GM21367 (cell line): Measurements from ENCODE around the gene NMT1.

Experiments used
- ATAC-seq: cut with Tn5 transposase; IDR thresholded peaks from one replicate; pipeline ENCODE4 v1.9.1; 2021; ENCODE audit not compliant: unreplicated experiment

The NMT1 gene

DNA sequence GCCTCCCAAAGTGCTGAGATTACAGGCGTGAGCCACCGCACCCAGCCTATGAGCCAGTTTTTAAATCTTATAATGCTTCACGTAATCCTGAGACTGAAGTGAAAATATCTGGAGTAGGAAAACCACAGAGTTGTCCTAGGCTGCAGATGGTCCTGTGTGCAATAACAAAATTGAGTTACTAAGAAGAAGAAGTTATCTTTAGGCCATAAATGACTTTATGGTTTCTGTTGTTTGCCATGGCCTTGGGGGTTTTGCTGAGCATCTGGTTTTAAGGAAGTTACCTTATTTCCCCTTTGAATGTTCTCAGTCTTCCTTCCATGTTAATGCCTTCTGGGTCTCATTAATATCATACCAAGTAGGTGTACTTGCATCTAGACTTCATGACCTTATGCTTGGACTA lies 16.5 kb downstream of the NMT1 start:
- no peak for ATAC-seq

DNA sequence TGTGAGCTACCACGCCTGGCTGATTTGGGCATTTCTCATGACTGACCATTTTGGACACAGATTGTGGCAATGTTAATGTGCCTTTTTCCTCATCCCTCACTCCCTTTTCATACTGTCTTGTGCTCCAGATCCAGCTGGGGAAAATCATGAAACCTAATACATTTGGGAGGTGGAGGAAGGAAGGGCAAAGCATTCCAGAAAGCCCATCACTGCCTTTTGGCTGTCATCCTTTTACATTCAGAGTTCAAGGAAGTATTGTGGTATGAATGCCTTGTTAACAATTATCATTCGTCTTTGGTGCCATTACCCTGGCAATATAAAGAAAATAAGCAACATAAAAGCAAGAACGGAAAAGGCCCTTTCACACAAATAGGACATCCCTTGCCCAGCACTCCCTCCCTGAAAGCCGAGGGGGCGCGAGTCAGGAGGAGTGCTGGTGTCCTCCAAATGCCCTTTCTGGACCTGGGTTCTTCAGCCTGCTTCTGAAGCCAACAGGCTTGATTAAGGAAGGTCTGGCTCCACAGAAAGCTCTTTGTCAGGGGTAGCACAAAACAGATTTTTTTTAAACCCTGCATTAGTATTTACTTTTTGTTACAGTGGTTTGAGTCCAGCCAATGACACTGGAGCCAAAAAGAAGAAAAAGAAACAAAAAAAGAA lies 20.1 kb downstream of the NMT1 start:
- no peak for ATAC-seq

DNA sequence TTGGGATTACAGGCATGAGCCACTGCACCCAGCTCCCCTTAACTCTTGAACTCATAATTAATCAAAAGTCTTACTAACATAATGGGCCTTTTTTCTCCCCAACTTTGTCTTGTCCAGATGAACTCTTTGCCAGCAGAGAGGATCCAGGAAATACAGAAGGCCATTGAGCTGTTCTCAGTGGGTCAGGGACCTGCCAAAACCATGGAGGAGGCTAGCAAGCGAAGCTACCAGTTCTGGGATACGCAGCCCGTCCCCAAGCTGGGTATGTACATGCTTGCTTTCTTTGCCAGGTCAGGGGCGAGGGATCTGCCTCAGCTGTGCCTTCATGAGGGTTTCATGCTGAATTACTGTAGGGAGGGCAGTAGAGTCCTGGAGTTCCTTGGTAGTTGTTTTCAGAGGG lies 25.3 kb downstream of the NMT1 start:
- ATAC-seq = no peak

DNA sequence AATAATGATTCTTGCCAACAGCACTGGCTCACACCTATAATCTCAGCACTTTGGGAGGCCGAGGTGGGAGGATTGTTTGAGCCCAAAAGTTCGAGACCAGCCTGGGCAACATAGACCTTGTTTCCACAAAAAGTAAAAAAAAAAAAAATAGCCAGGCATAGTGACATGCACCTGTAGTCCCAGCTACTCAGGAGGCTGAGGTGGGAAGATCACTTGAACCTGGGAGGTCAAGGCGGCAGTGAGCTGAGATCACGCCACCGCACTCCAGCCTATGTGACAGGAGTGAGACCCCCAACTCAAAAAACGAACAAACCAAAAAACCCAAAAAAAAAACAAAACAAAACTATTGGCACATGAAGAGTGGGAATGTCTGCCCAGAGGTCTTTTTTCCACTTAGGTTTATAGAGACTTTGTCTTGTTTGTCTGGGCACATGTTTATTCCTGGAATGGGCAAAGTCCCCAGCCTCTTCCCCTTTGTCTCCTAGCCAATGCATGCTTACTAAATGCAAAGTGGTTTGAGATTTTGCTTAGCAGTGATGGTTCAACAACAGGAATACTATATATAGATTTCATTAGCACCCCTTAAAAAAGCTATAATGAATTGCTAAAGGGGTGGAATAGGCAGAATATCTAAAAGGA lies 25.9 kb downstream of the NMT1 start:
- no peak for ATAC-seq

DNA sequence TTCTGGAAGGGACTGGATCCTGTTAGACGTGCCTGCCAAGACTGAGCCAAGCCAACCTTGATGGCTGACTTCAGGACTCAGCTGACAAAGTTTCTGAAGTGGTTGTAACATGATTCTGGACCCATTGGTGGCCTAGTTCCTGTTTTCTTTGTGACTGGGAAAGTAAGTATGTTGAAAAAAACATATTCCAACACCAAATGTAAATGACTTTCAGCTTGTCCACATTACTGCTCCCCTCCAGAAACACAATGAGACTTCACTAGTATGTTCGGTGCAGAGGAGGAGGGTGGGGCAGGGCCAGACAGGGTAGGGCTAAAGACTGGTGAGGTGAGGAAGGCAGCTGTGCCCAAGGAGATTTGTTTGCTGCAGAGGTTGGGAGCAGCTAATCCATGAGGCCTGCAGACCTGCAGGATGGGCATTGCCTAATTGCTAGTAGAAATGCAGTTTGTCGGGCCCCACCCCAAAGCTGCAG lies 26.4 kb downstream of the NMT1 start:
- no peak for ATAC-seq

DNA sequence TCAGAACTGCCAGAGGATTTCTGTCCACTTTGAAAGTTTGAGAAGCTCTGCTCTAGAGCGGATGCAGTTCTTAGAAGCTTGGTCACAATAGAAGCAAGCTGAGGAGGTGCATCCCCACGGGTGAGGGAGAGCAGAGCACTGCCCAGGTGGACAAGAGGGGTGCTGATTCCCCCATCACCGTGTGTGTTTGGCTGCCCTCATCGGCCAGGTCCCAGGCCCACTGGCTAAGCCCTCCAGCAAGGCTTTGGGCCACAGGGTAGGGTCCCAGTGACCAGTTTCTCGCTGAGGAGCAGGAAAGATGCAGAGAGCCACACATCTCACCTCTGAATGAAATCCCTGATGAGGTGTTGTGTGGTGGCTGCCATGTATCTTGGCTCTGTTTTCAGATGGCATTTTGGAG lies 26.9 kb downstream of the NMT1 start:
- no peak for ATAC-seq

DNA sequence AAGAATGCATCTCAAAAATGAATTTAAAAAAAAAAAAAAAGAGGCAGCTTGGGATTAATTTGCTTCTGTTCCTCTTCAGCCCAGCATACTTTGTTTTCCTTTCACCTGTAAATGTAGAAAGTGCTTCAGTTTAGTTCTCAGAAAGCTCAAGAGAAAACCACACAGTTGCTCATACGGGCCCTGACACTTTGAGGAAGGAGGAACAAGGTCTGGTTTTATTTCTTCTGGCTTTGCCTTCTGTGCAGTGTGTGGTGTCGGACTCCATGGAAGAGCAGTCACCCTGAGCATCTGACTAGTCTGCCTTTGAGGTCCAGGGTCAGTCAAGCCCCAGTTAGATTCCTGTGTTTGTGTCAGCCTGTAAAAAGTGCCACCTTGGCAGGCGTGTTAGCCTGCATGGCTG lies 27.6 kb downstream of the NMT1 start:
- ATAC-seq = no peak

DNA sequence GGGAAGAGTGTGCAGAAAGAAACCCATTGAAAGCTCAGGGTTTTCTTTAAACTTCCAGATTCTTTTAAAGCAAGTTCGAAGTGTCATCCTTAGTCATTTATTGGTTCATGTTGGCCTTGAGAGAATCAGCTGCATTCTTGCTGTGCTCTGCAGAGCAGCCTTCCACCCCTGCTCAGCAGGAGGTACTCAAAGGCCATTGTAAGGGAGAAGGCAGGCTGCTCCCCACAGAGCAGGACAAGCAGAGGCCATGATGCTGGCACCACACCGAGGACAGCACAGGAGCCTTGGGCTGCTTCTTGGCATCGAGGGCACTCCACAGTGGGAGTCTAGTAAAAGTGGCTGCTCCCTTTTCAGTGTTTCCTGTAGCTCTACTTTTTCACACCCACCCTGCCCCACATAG lies 29.6 kb downstream of the NMT1 start:
- ATAC-seq = no peak

DNA sequence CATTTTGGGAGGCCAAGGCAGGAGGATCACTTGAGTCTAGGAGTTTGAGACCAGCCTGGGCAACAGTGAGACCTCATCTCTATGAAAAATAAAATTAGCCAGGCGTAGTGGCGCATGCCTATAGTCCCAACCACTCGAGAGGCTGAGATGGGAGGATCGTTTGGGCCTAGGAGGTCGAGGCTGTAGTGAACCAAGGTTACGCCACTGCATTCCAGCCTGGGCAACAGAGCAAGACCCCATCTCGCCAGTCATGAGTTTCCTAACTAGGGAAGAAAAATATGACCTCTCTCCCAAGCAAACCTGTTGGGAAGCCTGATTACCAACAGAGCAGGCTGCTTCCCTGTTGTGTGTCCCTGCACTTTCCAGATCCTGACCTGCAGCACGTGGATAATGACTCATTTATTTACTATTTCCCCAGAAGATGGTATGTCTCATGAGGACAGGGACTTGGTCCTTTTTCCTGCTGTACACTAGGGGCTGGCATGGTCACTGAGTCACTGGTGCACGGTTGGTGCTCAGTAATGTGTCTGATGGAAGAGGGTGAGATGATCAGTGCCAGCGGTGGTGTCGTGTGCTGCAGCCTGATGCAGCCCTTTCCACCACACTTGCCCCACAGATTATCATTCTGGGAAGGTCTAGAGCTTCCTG lies 30.8 kb downstream of the NMT1 start:
- no peak for ATAC-seq

DNA sequence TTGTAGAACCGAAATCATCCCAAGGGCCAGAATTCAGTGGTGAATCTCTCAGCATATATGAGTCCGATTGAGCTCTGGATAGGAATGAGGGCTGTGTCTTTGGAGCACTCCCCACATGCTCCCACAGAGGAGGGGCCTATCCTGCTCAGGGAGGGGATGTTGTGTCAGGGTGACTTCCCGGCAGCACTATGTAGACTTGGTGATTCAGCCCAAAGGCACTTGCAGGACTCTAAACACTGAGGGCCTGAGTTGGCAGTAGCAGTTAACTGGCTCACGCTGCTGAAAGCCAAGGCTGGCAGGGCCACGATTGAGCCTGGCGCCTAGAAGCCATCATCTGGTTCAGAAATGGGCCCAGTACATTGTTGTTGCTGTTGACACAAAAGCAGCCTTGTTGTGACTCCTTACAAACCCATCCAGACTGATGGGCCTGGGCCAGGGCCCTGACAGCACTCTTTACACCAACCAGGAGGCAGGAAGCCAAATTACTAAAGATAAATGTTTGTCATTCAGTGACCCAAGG lies 31.9 kb downstream of the NMT1 start:
- no peak for ATAC-seq

DNA sequence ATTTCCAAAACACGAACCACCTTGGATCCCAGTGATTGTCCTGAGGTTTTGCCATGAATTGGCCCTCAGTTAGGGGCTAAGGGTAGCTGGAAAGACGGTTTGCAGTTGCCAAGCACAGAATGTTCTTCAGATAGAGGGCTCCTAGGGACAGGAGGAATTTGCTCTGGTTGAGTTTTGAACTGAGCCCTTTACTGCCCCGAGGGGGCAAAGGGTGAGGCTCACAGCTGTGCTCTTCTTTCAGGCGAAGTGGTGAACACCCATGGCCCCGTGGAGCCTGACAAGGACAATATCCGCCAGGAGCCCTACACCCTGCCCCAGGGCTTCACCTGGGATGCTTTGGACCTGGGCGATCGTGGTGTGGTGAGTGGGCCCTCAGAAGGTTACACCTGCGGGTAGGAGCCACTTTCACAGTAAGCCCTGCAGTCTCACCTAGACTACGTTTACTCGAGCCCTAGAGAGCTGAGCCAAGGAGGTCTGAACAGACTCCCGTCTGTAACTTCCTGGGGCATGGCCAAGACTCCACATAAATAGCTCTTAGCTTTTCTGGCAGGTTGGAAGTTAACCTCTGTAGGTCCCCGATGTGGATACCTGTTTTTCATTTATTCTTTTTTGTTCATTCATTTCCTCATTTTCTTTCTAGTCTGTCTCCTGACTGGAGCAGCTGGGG lies 32.5 kb downstream of the NMT1 start:
- no peak for ATAC-seq

DNA sequence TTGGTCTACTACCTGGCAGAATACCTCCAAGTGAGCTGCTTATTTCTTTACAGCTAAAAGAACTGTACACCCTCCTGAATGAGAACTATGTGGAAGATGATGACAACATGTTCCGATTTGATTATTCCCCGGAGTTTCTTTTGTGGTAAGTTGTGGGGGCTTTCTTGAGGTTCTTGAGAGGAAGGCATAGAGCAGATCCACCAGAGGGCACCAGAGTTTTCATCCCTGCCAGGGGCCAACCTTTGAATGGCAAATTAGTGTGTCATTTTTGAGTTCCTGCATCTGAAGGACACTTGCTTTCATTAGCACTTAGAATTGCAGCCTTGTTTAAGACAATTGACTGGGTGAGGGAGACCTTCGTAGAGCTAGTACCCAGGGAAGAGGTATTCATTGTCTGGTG lies 35.0 kb downstream of the NMT1 start:
- no peak for ATAC-seq

DNA sequence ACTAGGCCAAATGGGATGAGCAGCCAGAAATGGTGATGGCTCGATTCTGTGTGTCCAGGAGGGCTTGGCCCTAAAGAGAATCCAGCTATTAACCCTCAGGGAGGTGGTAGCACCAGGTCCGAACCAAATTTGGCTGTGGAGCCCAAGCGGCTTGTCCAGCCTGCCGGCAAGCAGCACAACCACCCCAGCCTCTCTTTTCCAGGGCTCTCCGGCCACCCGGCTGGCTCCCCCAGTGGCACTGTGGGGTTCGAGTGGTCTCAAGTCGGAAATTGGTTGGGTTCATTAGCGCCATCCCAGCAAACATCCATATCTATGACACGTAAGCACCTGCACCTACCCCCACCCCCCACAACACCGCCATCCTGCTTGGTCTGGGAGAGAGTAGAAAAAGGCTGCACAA lies 35.8 kb downstream of the NMT1 start:
- ATAC-seq = no peak

DNA sequence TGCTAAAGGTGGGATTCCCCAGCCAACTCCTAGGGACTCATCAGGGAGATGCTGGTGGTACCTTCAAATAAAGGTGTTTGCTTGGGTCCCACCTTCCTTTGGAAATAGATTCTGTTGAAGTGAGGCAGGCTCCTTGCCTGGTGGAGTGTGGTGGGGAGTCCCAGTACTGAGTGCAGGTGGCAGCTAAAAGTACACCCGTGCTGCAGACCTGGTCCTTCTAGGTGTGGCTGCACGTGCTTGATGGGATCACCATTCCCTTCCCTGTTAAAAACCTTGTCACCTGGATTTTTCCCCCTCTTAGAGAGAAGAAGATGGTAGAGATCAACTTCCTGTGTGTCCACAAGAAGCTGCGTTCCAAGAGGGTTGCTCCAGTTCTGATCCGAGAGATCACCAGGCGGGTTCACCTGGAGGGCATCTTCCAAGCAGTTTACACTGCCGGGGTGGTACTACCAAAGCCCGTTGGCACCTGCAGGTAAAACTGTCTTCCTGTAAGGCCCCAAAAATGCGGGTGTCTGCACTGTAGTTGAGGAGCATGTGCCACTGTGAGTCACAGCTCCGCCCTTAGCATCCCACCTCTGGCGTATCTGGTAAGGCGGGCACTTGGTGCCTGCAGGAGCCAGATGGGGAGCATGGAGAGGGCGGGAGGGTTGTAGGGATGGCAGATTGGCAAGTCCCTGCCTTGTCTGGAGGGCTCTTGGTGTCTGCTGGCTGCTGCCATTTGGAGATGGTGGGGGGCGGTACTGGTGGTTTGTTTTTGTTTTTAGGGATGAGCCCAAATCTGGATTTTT lies 37.2 kb downstream of the NMT1 start:
- no peak for ATAC-seq

DNA sequence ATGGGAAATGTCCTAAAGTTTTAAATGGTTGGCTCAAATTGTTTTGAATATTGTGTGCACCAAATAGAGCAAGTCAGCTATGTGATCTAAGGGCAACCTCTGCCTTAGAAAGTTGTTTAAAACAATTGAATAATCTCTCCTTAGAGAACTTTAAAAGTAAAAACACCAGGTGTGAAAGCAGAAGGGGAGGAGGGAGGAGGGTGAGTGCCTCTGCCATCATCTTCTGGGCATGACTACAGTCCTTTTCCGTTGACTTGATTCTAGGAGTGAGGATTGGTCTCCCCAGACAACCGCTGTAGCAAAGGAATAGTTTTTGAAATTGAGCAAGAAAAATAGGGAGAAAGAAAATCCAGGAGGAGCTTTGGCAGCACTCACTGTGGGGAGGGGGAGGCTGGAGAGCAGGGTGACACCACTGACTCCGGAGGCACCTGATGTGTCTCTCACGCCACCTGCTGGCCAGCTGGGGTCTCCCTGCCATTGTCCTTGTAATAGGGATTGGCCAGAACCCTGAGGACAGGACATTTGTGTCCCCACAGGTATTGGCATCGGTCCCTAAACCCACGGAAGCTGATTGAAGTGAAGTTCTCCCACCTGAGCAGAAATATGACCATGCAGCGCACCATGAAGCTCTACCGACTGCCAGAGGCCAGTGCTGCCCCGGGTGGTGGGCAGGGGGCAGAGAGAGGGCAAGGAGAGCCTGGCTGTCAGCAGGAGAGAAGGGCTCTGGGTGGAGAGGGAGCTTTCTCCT lies 37.9 kb downstream of the NMT1 start:
- no peak for ATAC-seq

DNA sequence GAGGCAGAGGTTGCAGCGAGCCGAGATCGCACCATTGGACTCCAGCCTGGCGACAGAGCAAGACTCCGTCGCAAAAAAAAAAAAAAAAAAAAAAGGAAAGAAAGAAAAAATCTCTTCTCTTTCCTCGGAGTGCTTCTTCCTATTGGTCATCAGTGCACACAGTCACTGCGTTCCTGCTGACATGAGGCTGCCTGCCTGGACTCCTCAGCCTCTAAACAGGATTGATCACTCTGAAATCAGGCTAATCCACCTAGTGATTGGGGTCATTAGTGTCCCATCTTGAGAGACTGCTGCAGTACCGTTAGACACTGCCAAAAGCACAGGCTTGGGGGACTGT lies 40.4 kb downstream of the NMT1 start:
- no peak for ATAC-seq

DNA sequence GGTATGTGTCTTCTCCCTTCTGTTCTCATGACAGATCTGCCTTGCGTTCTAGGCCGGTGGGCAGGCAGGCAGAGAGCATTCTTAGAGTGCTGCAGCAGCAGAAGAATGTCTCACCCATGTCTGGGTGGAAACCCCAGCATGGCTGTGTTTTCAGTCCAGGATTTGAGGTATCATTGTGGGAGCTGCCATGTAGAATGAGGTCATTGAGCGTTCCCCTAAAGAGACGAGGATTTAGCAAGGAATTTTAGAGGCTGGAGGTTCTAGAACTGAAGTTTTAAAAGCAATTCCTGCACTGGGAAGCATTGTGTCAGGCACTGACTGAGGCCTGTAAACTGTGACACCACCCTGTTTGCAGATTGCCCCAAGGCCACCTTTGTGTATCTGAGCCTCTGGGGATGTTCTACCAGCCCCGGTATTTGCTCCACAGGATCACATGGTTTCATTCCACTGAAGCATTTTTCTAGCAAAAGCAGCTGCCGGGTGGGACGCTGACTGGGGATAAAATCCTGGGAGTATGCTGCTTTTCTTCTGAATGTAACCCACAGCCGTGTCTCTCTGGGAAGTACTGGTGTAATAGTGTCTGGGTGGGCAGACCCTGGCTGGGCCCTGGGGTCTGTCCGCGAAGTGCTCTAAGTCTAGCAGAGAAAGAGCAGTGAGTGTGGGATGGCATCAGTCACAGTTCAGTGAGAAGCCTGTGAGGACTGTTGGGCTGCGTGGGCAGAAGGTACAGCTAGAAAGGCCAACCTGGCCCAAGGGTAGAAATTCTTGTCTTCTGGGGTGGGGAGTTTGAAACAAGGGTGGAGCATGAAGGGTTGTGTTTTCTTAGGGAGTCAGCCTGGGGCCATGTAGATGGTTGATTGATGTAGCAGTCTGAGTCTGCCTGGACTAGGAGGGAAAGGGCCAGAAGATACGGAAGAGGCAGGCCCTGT lies 41.0 kb downstream of the NMT1 start:
- no peak for ATAC-seq

DNA sequence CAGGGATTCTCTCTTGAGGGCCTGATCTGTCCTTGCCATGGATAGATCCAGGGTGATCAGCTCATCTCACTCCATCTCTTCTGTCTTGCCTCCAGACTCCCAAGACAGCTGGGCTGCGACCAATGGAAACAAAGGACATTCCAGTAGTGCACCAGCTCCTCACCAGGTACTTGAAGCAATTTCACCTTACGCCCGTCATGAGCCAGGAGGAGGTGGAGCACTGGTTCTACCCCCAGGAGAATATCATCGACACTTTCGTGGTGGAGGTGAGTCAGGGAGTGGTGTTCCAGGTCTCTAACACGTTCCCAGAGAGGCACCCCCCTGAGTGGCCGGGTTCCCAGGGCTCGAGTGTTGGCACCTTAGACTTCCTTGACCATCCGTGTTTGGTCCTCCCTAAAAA lies 41.7 kb downstream of the NMT1 start:
- ATAC-seq = no peak

DNA sequence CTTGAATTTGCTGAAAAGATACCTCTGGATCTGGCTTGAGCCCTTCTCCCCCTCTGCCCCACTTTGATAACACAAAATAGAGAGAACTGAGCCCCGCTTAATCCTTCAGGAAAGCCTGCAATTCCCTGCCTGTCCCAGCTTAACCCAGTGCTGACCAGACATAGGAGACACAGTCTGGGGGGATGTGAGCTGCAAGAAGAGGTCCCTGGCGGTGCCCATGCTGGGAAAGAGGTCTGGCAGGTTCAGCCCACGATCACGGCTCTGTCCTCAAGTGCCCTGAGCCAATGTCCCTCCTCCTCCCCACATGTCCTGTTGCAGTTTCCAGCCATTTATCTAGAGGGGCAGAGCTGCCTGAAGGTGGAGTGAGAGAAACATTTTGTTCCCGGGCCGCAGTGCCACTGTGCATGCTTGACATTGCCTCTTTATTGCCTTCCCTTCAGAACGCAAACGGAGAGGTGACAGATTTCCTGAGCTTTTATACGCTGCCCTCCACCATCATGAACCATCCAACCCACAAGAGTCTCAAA lies 42.2 kb downstream of the NMT1 start:
- no peak for ATAC-seq
